ENCODE measurements around the gene TPSG1. TPM values are rescaled to one million over a fixed set of nuclear protein-coding genes. Genes with fewer than 3 reads are reported as not detected.

TPSG1 gene
- total and polyA plus RNA-seq, 7 experiments from 2014 or later, result not detected

GRCh38 chr16:1182316-1182671 is 42.8 kb downstream of the TPSG1 start:
- H3K9me3 ChIP-seq (ENCODE audit: control insufficient read depth in 2 of 3, low read length in 3 of 3), result no peaks in the 10 kb centered on the region
- CTCF ChIA-PET, result no interaction called here
- H3K4me3 ChIP-seq (ENCODE audit: low read length), result no peak overlapping the region
- ATAC-seq, result no peak
- H3K27me3 ChIP-seq (ENCODE audit: control insufficient read depth in 2 of 2, insufficient read depth in 2 of 2, low read length in 2 of 2), result no peaks in the 10 kb centered on the region
- POLR2A ChIA-PET, result no interaction called here
- H3K36me3 ChIP-seq (ENCODE audit: control insufficient read depth in 2 of 3, insufficient read depth in 3 of 3, low read length in 3 of 3), result no peaks in the 10 kb centered on the region
- Mint-ChIP-seq H3K27me3 (no peaks in the 10 kb centered on the region), H3K9me3 (no peaks in the 10 kb centered on the region), H3K4me3 (no peak overlapping the region), H3K4me1 (no peaks in the 10 kb centered on the region), H3K36me3 (no peaks in the 10 kb centered on the region), H3K27ac (no peak overlapping the region)
- intact Hi-C loops (cut with micrococcal nuclease), result no loop called here
- no peaks in the 10 kb centered on the region for H3K4me1 ChIP-seq (ENCODE audit: control insufficient read depth in 2 of 2, insufficient read depth in 2 of 2, low read length in 2 of 2)
- no peak overlapping the region for H3K27ac ChIP-seq (ENCODE audit: low read depth, low read length)
- no peak for DNase-seq

DNA sequence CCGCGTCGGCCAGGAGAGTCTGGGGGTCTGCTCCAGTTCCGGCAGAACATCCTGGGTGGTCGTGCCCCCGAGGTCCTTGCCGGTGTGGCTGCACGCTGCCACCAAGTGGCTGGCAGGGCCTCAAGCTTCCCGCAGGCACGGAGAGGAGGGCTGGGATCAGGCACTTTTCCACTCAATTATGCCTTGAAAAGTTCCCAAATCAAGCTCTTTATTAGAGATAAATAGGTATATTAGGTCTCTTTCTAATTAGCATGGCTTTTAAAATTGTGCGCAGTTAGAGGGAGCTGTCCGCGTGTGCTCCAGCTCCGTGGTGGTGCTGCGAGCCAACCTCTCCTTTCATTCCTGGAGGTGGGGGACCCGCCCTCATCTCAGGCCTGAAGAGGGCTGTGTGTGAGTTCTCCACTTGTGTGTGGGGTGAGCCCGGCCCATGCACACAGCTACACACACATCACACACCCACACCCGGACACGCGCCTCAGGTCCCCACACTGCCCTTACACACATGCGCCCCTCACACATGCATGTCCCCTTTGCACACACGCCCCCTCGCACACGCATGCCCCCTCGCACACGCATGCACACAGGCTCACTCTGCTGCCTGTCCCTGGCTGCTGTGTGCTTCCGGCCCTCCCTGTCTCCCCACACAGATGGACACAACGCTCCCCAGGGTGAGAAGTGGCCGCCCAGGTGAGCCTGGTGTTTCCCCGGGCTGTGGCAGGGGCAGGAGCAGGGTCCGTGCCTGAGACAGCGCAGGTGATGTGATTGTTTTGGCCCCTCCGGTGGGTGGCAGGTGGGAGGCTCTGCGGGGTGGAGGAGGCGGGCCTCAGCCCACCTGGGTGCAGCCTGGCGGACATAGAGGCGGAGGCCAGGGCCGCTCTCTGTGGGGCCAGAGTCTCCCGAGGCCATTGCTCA is 43.4 kb downstream of the TPSG1 start:
- H3K27ac ChIP-seq (ENCODE audit: low read depth, low read length), result no peak overlapping the region
- no peaks in the 10 kb centered on the region for H3K4me1 Mint-ChIP-seq
- no peak overlapping the region for H3K27ac Mint-ChIP-seq
- no peak for ATAC-seq
- CTCF ChIA-PET, result no interaction called here
- POLR2A ChIA-PET, result no interaction called here
- H3K4me3 ChIP-seq (ENCODE audit: low read length), result no peak overlapping the region
- H3K36me3 Mint-ChIP-seq, result no peaks in the 10 kb centered on the region
- H3K27me3 ChIP-seq (ENCODE audit: control insufficient read depth in 2 of 2, insufficient read depth in 2 of 2, low read length in 2 of 2), result no peaks in the 10 kb centered on the region
- no peak overlapping the region for H3K4me3 Mint-ChIP-seq
- no peaks in the 10 kb centered on the region for H3K27me3 Mint-ChIP-seq
- no peaks in the 10 kb centered on the region for H3K9me3 ChIP-seq (ENCODE audit: control insufficient read depth in 2 of 3, low read length in 3 of 3)
- H3K9me3 Mint-ChIP-seq, result no peaks in the 10 kb centered on the region
- no peaks in the 10 kb centered on the region for H3K36me3 ChIP-seq (ENCODE audit: control insufficient read depth in 2 of 3, insufficient read depth in 3 of 3, low read length in 3 of 3)
- H3K4me1 ChIP-seq (ENCODE audit: control insufficient read depth in 2 of 2, insufficient read depth in 2 of 2, low read length in 2 of 2), result no peaks in the 10 kb centered on the region
- no peak for DNase-seq
- intact Hi-C loops (cut with micrococcal nuclease), result no loop called here

DNA sequence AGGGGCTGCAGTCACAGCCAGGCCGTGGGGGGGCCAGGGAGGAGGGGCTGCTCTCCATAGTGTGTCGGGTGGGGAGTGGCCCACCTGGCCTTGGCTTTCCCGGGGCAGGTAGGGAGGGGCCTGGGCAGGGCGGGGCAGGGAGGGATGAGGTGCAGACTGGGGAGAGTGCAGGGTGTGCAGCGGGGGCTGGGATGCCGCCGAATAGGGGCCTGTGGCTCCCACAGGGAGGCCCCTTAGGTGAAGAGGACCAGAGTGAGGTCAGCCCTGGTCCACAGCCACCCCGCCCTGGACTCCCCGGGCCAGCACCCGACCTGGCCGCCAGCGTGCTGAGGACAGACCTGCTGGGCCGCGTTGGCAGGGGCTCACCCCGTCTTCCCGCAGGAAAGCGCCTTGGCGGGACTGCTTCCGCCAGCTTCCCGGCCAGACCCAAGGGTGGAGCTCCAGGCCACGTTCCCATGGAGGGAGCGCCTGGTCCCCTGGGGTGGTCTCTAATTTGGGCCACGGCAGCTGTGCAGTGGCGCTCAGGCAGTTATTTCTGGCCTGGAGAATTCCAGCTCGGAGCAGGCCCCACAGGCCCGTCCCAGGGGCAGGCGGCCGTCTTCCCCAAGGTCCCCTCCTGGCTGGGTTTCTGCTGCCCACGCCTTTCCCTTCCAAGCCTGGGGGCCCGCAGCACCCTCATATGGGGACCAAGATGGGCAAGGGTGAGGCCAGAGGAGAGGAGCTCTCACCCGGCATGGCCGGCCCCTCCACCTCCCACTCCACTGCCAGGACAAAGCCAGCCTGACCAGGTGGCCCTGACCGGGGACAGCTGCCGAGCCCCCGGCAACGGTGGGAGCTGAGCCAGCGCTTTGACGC is 44.3 kb downstream of the TPSG1 start:
- H3K9me3 Mint-ChIP-seq, result no peaks in the 10 kb centered on the region
- H3K27me3 Mint-ChIP-seq, result no peaks in the 10 kb centered on the region
- Histone ChIP-seq H3K27ac (ENCODE audit: low read depth, low read length) (no peak overlapping the region), H3K27me3 (ENCODE audit: control insufficient read depth in 2 of 2, insufficient read depth in 2 of 2, low read length in 2 of 2) (no peaks in the 10 kb centered on the region), H3K9me3 (ENCODE audit: control insufficient read depth in 2 of 3, low read length in 3 of 3) (no peaks in the 10 kb centered on the region), H3K36me3 (ENCODE audit: control insufficient read depth in 2 of 3, insufficient read depth in 3 of 3, low read length in 3 of 3) (no peaks in the 10 kb centered on the region), H3K4me3 (ENCODE audit: low read length) (no peak overlapping the region), H3K4me1 (ENCODE audit: control insufficient read depth in 2 of 2, insufficient read depth in 2 of 2, low read length in 2 of 2) (no peaks in the 10 kb centered on the region)
- no peak for DNase-seq
- H3K36me3 Mint-ChIP-seq, result no peaks in the 10 kb centered on the region
- H3K4me3 Mint-ChIP-seq, result no peak overlapping the region
- intact Hi-C loops (cut with micrococcal nuclease), result no loop called here
- CTCF ChIA-PET, result no interaction called here
- H3K27ac Mint-ChIP-seq, result no peak overlapping the region
- POLR2A ChIA-PET, result no interaction called here
- no peak for ATAC-seq
- no peaks in the 10 kb centered on the region for H3K4me1 Mint-ChIP-seq

DNA sequence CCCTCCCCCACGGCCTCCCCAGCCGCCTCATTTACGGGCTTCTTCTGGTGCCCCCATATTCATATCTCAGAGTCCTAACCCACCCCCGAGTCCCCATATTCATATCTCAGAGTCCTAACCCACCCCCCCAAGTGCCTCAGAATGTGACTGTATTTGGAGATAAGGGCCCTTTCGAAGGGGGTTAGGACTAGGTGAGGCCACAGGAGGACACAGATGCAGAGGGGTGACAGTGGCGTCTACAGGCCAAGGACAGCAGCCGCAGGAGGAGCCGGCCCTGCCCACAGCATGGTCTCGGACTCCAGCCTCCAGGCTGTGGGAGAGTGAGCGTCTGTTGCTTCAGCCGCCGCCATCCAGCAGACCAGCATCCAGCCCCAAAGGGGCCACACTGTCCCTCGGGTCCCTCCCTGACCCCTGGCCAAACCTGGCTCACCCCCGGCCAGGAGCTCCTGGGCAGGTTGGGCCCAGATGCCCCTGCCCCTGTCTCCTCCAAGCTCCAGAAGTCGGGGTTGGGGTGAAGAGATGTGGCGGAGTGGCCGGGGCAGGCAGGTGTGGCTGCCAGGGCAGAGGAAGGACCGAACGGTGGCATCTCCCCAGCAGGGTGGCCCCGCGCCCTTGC is 46.7 kb downstream of the TPSG1 start:
- Histone ChIP-seq H3K27ac (ENCODE audit: low read depth, low read length) (no peak overlapping the region), H3K36me3 (ENCODE audit: control insufficient read depth in 2 of 3, insufficient read depth in 3 of 3, low read length in 3 of 3) (no peaks in the 10 kb centered on the region), H3K4me1 (ENCODE audit: control insufficient read depth in 2 of 2, insufficient read depth in 2 of 2, low read length in 2 of 2) (no peaks in the 10 kb centered on the region), H3K4me3 (ENCODE audit: low read length) (no peak overlapping the region), H3K27me3 (ENCODE audit: control insufficient read depth in 2 of 2, insufficient read depth in 2 of 2, low read length in 2 of 2) (no peaks in the 10 kb centered on the region), H3K9me3 (ENCODE audit: control insufficient read depth in 2 of 3, low read length in 3 of 3) (no peaks in the 10 kb centered on the region)
- Mint-ChIP-seq H3K9me3 (no peaks in the 10 kb centered on the region), H3K4me3 (no peak overlapping the region), H3K27me3 (no peaks in the 10 kb centered on the region), H3K27ac (no peak overlapping the region), H3K36me3 (no peaks in the 10 kb centered on the region), H3K4me1 (no peaks in the 10 kb centered on the region)
- ChIA-PET CTCF (no interaction called here), POLR2A (no interaction called here)
- DNase-seq (no peak), ATAC-seq (no peak)
- intact Hi-C loops (cut with micrococcal nuclease), result no loop called here

- H3K4me3 Mint-ChIP-seq, result no peak overlapping the region
- H3K4me3 ChIP-seq (ENCODE audit: low read length), result no peak overlapping the region
- ATAC-seq (no peak), DNase-seq (no peak)
- H3K4me1 Mint-ChIP-seq, result no peaks in the 10 kb centered on the region
- no peaks in the 10 kb centered on the region for H3K4me1 ChIP-seq (ENCODE audit: control insufficient read depth in 2 of 2, insufficient read depth in 2 of 2, low read length in 2 of 2)
- H3K36me3 ChIP-seq (ENCODE audit: control insufficient read depth in 2 of 3, insufficient read depth in 3 of 3, low read length in 3 of 3), result no peaks in the 10 kb centered on the region
- H3K27ac ChIP-seq (ENCODE audit: low read depth, low read length), result no peak overlapping the region
- H3K27ac Mint-ChIP-seq, result no peak overlapping the region
- CTCF ChIA-PET, result no interaction called here
- H3K9me3 Mint-ChIP-seq, result no peaks in the 10 kb centered on the region
- intact Hi-C loops (cut with micrococcal nuclease), result no loop called here
- no peaks in the 10 kb centered on the region for H3K9me3 ChIP-seq (ENCODE audit: control insufficient read depth in 2 of 3, low read length in 3 of 3)
- H3K27me3 ChIP-seq (ENCODE audit: control insufficient read depth in 2 of 2, insufficient read depth in 2 of 2, low read length in 2 of 2), result no peaks in the 10 kb centered on the region
- no peaks in the 10 kb centered on the region for H3K36me3 Mint-ChIP-seq
- no peaks in the 10 kb centered on the region for H3K27me3 Mint-ChIP-seq
- POLR2A ChIA-PET, result no interaction called here
Observed at GRCh38 chr16:1177750-1178149, 47.3 kb downstream of the TPSG1 start.

DNA sequence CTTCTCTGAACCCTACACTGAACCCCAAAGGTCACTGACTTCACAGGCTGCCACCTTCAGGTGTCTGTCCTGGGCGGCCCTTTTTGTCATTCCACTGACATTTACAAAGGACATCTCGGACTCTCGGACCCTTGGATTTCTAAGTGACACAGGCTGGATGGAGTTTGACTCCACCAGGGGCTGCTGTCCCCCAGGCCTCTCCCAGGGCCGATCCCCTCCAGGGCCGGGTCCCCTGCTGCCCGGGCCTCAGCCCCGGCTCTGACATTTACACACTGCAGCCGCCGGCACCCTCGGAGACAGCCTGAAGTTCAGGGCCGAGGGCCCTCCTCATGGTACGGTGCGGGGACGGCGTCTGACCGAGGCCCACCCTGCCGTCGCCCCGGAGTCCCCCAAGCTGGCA is 48.0 kb downstream of the TPSG1 start:
- Histone ChIP-seq H3K27ac (ENCODE audit: low read depth, low read length) (no peak overlapping the region), H3K27me3 (ENCODE audit: control insufficient read depth in 2 of 2, insufficient read depth in 2 of 2, low read length in 2 of 2) (no peaks in the 10 kb centered on the region), H3K4me3 (ENCODE audit: low read length) (no peak overlapping the region), H3K9me3 (ENCODE audit: control insufficient read depth in 2 of 3, low read length in 3 of 3) (no peaks in the 10 kb centered on the region), H3K36me3 (ENCODE audit: control insufficient read depth in 2 of 3, insufficient read depth in 3 of 3, low read length in 3 of 3) (no peaks in the 10 kb centered on the region), H3K4me1 (ENCODE audit: control insufficient read depth in 2 of 2, insufficient read depth in 2 of 2, low read length in 2 of 2) (no peaks in the 10 kb centered on the region)
- Mint-ChIP-seq H3K4me1 (no peaks in the 10 kb centered on the region), H3K27ac (no peak overlapping the region), H3K4me3 (no peak overlapping the region), H3K27me3 (no peaks in the 10 kb centered on the region), H3K9me3 (no peaks in the 10 kb centered on the region), H3K36me3 (no peaks in the 10 kb centered on the region)
- POLR2A ChIA-PET, result no interaction called here
- DNase-seq (no peak), ATAC-seq (no peak)
- CTCF ChIA-PET, result no interaction called here
- intact Hi-C loops (cut with micrococcal nuclease), result no loop called here
